Upper lobe of left lung (tissue), 4 donors: Measurements from ENCODE around the gene FPR2.

Experiments
- POLR2A ChIP-seq, 4 donors: fragments of 450-650 bp; IDR thresholded peaks; one replicate each; pipeline ENCODE4 v1.5.1; 2016 to 2017; ENCODE audit warnings: antibody characterized with exemption in 4 of 4, mild to moderate bottlenecking in 2 of 4
- TF ChIP-seq, protein P1 (sequence below), 6 experiments: fragments of 450-650 bp in 4 of 6; fragments of 200-600 bp in 2 of 6; sonication (generic) in 2 of 6; IDR thresholded peaks; one replicate each; pipeline ENCODE4 v1.5.1; 2016 to 2019; ENCODE audit warnings: antibody characterized with exemption in 6 of 6

DNA sequence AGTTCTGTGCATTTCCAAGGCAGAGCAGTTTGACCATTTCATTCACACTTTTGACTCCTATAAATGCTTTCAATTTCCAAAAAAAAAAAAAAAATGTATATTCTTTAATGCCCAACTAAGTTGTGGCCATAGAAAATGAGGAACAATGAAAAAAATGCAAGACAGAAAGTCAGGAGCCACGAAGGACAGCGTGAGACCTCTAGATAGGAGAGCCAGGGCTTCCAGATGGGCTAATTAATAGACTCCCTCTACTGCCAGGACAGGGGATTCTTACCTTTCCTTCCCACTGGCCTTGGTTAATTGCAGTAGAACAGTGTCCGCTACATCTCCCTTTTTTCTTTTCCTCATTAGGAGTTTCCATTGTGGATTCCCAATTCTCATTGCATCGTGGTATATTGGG is 42.5 kb downstream of the FPR2 start:
- no peak for TF ChIP-seq POLR2A (IDR thresholded peaks at IDR 0.05)
- TF ChIP-seq, protein P1, sequence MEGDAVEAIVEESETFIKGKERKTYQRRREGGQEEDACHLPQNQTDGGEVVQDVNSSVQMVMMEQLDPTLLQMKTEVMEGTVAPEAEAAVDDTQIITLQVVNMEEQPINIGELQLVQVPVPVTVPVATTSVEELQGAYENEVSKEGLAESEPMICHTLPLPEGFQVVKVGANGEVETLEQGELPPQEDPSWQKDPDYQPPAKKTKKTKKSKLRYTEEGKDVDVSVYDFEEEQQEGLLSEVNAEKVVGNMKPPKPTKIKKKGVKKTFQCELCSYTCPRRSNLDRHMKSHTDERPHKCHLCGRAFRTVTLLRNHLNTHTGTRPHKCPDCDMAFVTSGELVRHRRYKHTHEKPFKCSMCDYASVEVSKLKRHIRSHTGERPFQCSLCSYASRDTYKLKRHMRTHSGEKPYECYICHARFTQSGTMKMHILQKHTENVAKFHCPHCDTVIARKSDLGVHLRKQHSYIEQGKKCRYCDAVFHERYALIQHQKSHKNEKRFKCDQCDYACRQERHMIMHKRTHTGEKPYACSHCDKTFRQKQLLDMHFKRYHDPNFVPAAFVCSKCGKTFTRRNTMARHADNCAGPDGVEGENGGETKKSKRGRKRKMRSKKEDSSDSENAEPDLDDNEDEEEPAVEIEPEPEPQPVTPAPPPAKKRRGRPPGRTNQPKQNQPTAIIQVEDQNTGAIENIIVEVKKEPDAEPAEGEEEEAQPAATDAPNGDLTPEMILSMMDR (IDR thresholded peaks at IDR 0.05): no peak
